Muscle of arm (tissue), 12 donors: Measurements from ENCODE around the gene POU4F3. TPM values are rescaled to one million over a fixed set of nuclear protein-coding genes. Genes with fewer than 3 reads are reported as not detected.

Experiments used
- polyA plus RNA-seq, 12 donors: library from polyadenylated mRNA; unstranded; fragments of 120-200 nt; gene quantifications; one replicate each; pipeline ENCODE4 v1.2.1, GENCODE V29; 2013; ENCODE audit not compliant: insufficient read length in 12 of 12

The POU4F3 gene
- polyA plus RNA-seq, 12 donors = 0.07 to 0.24 TPM; not detected in 10

Other genes with a start within 250 kb of the POU4F3 start
- 1 to 10 TPM in 3 of 12 donors, under 1 TPM in 7, not detected in 2; 0.27 to 2.0 (median 0.70) TPM for gene PLAC8L1, start 233.3 kb upstream of the POU4F3 start, polyA plus RNA-seq
- 1,000 to 10,000 TPM in 1 of 12 donors, 100 to 1,000 TPM in 6, 10 to 100 TPM in 5; 86.5 to 1,130 (median 106) TPM for gene LARS1, start 156.2 kb upstream of the POU4F3 start, polyA plus RNA-seq
- 10 to 100 TPM in 11 of 12 donors, not detected in 1; 16.4 to 28.3 (median 18.0) TPM for gene RBM27, start 135.2 kb upstream of the POU4F3 start, polyA plus RNA-seq
- 100 to 1,000 TPM in 5 of 12 donors, 10 to 100 TPM in 7; 48.1 to 230 (median 84.6) TPM for gene TCERG1, start 108.5 kb downstream of the POU4F3 start, polyA plus RNA-seq
- not detected for gene GPR151, start 177.4 kb downstream of the POU4F3 start, polyA plus RNA-seq